Activated CD4-positive, CD25-positive, alpha-beta regulatory T cell treated with anti-CD3 and anti-CD28 coated beads, Interleukin-2, amount 50 U/mL, for 16 hours (primary cell): Measurements from ENCODE around the gene SULF2.

Experiments used
- DNase-seq: peaks from one replicate; pipeline ENCODE4 v3.0.0-alpha.2; 2020; ENCODE audit warnings: low read depth, low spot score

The SULF2 gene

DNA sequence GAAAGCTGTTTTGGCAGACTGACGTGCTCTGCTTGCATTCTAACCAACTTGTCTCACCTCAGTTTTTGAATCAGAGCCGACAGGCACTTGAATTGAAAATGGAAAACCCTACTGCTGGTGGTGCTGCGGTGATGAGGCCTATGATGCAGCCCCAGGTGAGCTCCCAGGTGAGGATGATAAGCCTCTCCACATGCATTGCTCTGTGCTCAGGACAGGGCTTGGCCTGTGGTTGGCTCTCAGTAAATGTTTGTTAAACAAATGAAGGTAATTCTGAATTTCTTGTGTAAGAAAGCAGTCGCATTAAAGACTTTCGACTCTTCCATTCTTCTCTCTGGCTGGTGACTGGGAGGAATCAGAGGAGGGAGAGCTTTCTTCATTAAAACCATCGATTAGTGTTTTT, 136.3 kb downstream of the SULF2 start:
- DNase-seq: no peak

GRCh38 chr20:47647994-47648393, 137.3 kb downstream of the SULF2 start:
- no peak for DNase-seq

DNA sequence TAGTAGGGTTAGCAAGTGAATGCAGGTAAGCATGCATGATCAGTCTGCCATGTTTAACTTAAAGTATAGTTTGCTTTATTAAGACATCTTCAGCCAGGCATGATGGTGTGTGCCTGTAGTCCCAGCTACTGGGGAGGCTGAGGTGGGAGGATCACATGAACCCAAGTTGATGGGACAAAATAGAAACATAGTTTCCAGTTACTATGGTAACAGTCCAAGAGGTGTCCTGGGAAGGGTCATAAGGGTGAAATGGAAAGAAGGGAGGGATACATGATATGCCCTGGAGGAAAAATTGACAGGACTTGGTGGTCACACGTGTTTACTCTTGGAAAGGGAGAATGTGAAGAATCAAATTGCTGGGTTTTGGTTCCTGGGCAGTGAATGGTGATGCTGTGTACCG, 139.6 kb downstream of the SULF2 start:
- DNase-seq: no peak

- no peak for DNase-seq
Measured at GRCh38 chr20:47642624-47643023, 142.7 kb downstream of the SULF2 start.

DNA sequence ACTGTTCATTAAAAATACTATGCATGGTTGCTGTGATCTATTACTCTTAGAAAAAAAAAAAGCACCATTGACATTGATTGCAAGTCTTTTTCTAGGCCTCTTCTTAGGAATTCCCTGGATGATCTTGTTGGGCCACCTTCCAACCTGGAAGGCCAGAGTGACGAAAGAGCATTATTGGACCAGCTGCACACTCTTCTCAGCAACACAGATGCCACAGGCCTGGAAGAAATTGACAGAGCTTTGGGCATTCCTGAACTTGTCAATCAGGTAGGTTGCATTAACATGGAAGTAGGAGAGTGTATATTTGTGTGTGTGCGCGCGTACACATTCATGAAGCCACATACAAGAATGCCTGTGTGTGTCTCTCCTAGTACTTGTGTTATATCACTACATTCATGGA, 143.2 kb downstream of the SULF2 start:
- DNase-seq: no peak

DNA sequence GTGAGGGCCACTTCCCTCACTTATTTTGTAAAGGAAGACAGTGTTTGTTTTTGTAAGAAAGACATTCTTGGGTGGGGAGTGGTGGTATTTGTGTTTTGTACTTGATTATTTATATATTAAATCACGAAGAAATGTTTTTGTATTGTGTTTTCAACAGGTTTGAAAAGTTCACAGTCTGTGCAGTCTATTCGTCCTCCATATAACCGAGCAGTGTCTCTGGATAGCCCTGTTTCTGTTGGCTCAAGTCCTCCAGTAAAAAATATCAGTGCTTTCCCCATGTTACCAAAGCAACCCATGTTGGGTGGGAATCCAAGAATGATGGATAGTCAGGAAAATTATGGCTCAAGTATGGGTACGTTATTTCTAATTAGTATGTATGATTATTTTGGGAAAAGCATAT, 146.4 kb downstream of the SULF2 start:
- DNase-seq: no peak

DNA sequence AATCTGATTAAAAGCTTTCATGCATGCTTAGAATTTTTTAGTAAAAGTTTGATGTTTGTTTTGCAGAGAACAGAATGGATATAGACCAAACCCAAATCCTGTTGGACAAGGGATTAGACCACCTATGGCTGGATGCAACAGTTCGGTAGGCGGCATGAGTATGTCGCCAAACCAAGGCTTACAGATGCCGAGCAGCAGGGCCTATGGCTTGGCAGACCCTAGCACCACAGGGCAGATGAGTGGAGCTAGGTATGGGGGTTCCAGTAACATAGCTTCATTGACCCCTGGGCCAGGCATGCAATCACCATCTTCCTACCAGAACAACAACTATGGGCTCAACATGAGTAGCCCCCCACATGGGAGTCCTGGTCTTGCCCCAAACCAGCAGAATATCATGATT, 150.0 kb downstream of the SULF2 start:
- DNase-seq: no peak

DNA sequence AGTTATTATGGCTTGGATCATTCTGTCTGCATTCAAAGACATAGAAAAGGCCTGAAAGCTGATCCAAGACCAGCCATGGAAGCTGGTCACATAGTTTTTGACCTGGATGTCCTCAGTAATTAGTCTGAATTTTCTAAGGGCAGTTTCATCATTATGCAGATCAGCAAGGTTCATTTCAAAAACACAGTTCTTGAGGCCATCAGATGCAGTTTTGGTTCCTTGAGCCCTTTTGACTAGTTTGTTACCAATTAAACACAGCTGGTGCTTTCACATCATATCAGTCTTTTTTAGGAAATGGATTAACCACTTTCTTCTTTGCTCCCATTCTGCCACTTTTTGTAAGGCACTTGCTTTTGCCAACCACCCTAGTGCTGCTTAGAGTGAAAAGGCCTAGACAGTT, 154.2 kb downstream of the SULF2 start:
- no peak for DNase-seq

- DNase-seq: no peak
Measured at GRCh38 chr20:47629907-47630306, 155.4 kb downstream of the SULF2 start.

DNA sequence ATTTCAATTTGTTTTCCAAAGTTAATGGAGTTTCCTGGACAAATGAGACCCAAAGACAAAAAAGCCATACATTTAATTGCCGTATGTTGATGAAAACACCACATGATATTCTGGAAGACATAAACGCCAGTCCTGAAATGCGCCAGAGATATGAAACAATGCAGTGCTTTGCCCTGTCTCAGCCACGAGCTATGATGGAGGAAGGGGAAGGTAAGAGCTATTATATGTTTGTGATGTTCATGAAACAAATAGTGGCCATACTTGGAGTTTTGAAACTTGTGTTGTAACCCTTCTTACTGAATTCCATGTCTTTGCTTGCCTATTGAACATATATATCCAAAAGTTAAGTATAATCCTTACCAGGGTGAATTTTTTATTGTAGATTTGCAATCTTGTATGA, 157.7 kb downstream of the SULF2 start:
- no peak for DNase-seq

DNA sequence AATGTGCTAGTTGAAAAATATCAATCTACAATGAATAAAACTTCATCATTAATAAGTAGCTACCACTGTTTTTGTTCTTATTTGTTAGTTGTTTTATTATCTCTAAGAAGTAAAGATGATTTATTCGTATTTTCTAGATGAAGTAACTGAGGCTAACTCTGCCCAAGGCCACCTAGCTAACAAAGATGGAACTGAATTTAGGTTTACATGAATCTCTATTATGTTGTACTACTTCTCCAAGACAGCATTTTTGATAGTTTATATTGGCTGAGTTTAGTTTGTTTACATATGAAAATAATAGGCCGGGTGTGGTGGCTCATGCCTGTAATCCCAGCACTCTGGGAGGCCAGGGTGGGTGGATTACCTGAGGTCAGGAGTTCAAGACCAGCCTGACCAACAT, 162.1 kb downstream of the SULF2 start:
- no peak for DNase-seq

GRCh38 chr20:47622118-47622665, 163.1 kb downstream of the SULF2 start:
- no peak for DNase-seq

DNA sequence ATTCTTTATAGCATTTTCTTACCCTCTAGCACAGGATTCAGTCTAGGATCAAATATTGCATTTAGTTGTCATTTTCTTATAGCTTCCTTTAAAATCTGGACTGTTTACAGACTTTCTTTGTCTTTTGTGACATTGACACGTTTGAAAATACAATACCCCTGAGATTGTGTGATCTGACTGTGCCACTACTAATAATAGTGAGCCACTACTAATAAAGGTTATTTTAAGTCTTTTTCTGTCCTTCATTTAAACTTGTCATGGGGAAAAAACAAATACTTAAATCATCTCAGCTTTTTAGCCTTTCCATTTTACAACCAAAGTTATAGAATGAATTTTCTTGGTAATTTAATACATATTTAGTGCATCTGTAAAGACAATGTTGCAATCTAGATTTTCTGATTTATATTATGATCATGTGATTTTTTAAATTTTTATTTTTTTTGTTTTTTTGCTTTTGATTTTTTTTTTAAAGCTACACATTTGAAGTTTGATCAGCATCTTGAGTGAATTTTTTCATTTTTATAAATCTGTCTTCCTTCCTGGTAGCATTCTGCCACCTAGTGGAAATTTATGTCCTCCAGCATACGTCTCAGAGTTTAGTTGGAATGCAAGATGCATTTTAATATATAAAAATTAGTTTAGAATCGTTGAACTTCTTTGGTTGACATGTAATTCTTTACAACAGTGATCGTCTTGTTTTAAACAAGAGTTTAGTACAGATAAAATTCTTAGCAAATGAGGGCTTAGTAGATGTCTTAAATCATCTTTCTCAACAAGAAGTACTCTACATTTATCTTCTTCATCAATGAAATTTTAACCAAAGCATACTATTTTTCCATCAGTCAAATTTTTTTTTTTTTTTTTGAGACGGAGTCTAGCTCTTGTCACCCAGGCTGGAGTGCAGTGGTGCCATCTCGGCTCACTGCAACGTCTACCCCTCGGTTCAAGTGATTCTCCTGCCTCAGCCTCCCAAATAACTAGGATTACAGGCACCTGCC, 164.2 kb downstream of the SULF2 start:
- no peak for DNase-seq

GRCh38 chr20:47618479-47618878, 166.8 kb downstream of the SULF2 start:
- DNase-seq: no peak

DNA sequence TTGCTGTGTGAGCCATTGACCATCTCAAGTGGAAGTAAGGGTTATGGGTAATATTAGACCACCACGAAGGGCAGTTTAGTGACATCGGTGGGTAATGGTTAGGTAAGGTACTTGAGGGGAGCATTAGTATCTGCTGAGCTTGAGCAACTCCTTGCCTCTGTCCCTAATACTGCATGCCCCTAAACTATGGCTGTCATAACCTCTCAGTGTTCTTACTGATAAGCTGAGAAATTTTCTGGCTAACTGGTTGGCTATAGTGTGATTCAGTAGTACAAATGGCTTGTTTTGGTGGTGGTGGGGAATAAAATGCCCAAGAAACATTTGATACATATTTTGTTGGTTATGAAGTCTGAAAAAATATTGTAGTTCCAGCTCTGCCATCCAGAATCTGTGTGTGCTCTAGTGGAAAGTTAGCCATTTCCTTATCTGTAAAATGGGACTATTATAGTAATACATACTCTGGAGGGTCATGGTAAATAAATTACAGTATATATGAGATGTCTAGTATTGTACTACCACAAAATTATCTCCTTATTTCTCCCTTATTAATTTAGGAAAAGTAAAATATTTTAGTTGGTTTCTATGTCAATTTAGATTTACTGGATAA, 170.5 kb downstream of the SULF2 start:
- DNase-seq: no peak

GRCh38 chr20:47612670-47613069, 172.6 kb downstream of the SULF2 start:
- no peak for DNase-seq

DNA sequence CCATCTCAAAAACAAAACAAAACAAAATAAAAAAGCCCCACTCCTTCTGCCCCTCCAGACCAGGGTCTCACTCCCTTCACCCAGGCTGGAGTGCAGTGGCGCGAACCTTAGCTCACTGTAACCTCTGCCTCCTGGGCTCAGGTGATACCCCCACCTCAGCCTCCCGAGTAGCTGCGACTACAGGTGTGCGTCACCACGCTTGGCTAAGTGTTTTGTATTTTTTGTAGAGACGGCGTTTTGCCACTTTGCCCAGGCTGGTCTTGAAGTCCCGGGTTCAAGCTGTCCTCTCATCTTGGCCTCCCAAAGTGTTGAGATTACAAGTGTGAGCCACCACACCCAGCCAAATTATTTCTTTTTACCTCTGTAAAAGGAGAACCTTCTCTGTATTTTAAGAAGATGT, 173.5 kb downstream of the SULF2 start:
- DNase-seq: no peak

GRCh38 chr20:47610945-47611250, 174.4 kb downstream of the SULF2 start:
- no peak for DNase-seq

DNA sequence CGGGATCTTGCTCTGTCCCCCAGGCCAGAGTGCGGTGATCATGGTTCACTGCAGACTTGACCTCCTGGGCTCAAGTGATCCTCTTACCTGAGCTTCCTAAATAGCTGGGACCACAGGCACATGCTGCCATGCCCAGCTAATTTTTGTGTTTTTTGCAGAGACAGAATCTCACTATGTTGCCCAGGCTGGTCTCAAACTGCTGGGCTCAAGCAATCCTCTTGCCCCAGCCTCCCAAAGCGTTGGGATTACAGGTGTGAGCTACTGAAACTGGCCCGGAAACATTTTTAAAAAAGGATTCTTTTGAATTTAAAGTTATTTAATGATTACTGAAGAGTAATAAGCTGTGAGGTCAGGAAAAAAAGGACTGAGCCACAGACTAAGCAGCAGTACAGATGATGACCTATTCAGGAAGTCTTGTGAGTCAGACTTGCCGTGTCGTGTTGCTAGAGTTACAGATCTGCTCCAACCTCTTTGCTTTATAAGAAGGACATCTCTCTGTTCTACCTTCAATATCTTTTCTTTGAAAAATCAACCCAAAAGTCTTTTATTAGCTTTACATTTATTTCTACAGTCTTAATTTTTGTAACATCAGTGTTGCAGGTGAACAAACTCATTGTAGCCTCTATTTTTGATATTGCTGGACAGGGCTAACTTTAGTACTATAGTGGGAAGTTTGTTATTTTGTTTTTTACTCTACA, 174.9 kb downstream of the SULF2 start:
- DNase-seq: peak; percentile 53

DNA sequence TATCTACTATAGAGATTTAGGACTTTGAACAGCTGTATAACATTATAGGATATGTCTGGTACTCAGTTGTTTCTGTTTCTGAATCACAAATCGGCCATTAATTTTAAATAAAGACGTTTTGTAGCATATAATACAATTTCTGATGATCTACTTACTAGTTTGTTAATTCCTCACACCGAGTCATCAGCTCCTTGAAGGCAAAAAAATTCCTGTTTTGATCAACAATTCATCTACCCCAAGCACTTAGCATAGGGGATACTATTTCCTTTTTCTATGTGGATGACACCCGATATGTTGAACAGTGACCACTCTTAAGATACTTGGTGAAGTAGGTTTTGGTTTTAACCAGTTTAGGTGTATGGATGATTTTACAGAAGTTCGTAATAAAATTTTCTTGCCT, 176.3 kb downstream of the SULF2 start:
- DNase-seq: no peak
